Activated CD4-positive, alpha-beta T cell treated with anti-CD3 and anti-CD28 coated beads, Interleukin-2, amount 10 ng/mL, durations not matched to agents 7 days and 5 days (primary cell): ENCODE results near the gene DHRS9. TPM values are rescaled to one million over a fixed set of nuclear protein-coding genes. Genes with fewer than 3 reads are reported as not detected.
"Not testable (repeated sequence)": the region's sequence is repeated elsewhere in the genome, so short reads cannot be mapped to it uniquely, and the experiment has no call there.

ENCODE experiments used
- CTCF ChIA-PET: fragments of 350-600 bp; sonication (Branson Sonifier 250); formaldehyde crosslinking; loops from one replicate; lab custom pipeline; 2021; ENCODE audit warnings: antibody characterized with exemption; lab: Charles Lee
- POLR2A ChIA-PET: fragments of 350-600 bp; sonication (Branson Sonifier 250); formaldehyde crosslinking; loops from one replicate; lab custom pipeline; 2021; ENCODE audit warnings: antibody characterized with exemption; lab: Charles Lee
- DNase-seq: peaks from one replicate; pipeline ENCODE4 v3.0.0-alpha.2; 2020
- H3K27ac Mint-ChIP-seq: one replicate; pipeline ENCODE4 v1.8.0; 2021; ENCODE audit warnings: mild to moderate bottlenecking, moderate library complexity, mixed read lengths
- H3K27me3 Mint-ChIP-seq: one replicate; pipeline ENCODE4 v1.8.0; 2021; ENCODE audit warnings: mixed read lengths
- H3K36me3 Mint-ChIP-seq: one replicate; pipeline ENCODE4 v1.8.0; 2021; ENCODE audit warnings: low read depth, mixed read lengths
- H3K4me1 Mint-ChIP-seq: one replicate; pipeline ENCODE4 v1.8.0; 2021; ENCODE audit warnings: mixed read lengths
- H3K4me3 Mint-ChIP-seq: one replicate; pipeline ENCODE4 v1.8.0; 2021; ENCODE audit warnings: mild to moderate bottlenecking, moderate library complexity, mixed read lengths
- H3K9me3 Mint-ChIP-seq: one replicate; pipeline ENCODE4 v1.8.0; 2021; ENCODE audit warnings: mixed read lengths
- total RNA-seq, 2 experiments: library from RNA; stranded (reverse); gene quantifications; one replicate each; pipeline ENCODE4 v1.2.3, GENCODE V29; 2021

The DHRS9 gene
- total RNA-seq, 2 experiments from 2014 or later, result not detected

DNA sequence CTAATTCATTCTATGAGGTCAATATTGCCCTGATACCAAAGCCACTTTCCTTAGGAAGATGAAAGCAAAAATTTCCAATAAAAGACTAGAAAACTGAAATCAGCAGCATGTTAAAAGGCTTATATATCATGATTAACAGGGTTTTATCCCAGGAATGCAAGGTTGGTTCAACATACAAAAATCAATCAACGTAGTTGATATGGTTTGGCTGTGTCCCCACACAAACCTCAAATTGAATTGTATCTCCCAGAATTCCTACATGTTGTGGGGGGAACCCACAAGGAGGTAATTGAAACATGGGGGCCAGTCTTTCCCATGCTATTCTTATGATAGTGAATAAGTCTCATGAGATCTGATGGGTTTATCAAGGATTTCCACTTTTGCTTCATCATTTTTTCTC lies 26.5 kb upstream of the DHRS9 start:
- no peak for DNase-seq
- ChIA-PET POLR2A (no interaction called here), CTCF (no interaction called here)
- Mint-ChIP-seq H3K4me1 (peaks cover 9% of the 10 kb centered on the region), H3K9me3 (peaks cover 34% of the 10 kb centered on the region), H3K36me3 (peaks cover 12% of the 10 kb centered on the region), H3K27ac (no peak overlapping the region), H3K4me3 (no peak overlapping the region), H3K27me3 (no peaks in the 10 kb centered on the region)

DNA sequence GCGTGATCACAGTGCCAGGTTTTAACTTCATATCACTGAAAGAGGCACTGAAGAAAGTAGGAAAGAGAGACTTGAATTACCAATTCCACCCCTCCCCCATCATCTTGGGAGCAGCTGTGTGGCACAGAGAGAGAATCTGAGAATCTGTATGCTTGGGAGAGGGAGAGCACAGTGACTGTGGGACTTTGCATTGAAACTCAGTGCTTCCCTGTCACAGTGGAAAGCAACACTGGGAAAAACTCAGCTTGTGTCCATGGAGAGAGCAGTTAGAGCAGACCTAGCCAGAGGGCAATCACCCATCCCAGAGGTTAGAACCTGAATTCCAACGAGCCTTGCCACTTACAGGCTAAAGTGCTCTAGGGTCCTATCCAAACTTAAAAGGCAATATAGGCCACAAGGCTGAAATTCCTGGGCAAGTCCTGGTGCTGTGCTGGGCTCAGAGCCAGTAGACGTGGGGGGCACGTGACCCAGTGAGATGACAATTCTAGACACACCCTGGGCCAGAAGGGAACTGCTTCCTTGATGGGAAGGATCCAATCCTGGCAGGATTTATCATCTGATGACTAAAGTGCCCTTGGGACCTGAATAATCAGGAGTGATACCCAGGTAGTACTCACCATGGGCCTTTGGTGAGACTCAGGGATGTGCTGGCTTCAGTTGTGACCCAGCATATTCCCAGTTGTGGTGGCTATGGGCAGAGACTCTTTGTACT lies 22.8 kb upstream of the DHRS9 start:
- H3K9me3 Mint-ChIP-seq, result peaks cover 33% of the 10 kb centered on the region
- H3K4me3 Mint-ChIP-seq, result no peak overlapping the region
- CTCF ChIA-PET, result no interaction called here
- H3K36me3 Mint-ChIP-seq, result peaks cover 12% of the 10 kb centered on the region
- no peak overlapping the region for H3K27ac Mint-ChIP-seq
- no peak for DNase-seq
- peaks cover 1% of the 10 kb centered on the region for H3K4me1 Mint-ChIP-seq
- POLR2A ChIA-PET, result no interaction called here
- peaks cover 3% of the 10 kb centered on the region for H3K27me3 Mint-ChIP-seq

DNA sequence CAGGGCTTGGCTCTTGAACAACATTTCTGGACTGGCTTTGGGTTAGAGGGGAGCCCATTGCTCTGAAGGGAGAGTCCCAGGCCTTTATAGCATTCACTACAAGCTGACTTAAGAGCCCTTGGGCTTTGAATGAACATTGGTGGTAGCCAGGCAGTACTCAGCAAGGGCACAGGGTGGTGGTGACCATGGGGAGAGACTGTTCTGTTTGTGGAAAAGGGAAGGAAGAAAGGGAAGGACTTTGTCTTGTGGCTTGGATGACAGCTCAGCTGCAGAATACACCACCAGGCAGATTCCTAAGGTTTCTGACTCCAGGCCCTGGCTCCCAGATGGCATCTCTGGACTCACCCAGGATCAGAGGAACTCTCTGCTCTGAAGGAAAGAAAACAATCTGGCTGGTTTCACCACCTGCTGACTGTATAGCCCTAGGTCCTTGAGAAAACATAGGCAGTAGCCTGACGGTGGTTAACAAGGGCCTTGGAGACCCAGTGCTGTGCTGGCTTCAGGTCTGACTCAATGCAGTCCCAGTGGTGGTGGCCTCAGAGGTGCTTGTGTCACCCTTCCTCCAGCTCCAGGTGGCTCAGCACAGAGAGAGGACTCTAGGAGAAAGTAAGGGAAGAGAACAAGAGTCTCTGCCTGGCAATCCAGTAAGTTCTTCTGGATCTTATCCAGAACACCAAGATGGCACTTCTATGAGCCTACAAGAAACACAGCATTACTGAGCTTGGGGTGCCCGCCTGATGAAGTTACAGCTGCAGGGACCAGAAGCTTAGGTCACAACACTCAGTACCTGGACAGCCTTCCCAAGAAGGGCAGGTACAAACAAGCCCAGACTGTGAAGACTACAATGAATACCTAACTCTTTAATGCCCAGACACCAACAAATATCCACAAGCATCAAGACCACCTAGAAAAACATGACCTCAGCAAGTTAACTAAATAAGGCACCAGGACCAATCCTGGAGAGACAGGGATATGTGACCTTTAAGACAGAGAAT lies 21.8 kb upstream of the DHRS9 start:
- Mint-ChIP-seq H3K4me1 (no peaks in the 10 kb centered on the region), H3K4me3 (no peak overlapping the region), H3K9me3 (peaks cover 25% of the 10 kb centered on the region), H3K27ac (no peak overlapping the region), H3K27me3 (peaks cover 3% of the 10 kb centered on the region), H3K36me3 (peaks cover 7% of the 10 kb centered on the region)
- ChIA-PET CTCF (no interaction called here), POLR2A (no interaction called here)
- no peak for DNase-seq

DNA sequence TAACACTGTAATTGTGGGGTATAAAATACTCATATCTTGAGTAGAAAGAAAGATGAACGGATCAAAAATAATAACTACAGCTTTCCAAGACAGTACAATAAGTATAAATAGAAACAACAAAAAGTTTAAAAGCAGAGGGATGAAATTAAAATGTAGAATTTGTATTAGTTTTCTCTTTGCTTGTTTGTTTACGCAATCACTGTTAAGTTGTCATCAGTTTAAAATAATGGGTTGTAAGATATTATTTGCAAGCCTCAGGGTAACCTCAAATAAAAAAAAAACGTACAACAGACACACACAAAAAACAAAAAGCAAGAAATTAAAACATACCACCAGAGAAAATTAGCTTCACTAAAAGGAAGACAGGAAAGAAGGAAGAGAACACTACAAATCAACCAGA lies 20.2 kb upstream of the DHRS9 start:
- CTCF ChIA-PET, result no interaction called here
- H3K27me3 Mint-ChIP-seq, result peaks cover 3% of the 10 kb centered on the region
- peaks cover 15% of the 10 kb centered on the region for H3K9me3 Mint-ChIP-seq
- no peak overlapping the region for H3K27ac Mint-ChIP-seq
- no peaks in the 10 kb centered on the region for H3K4me1 Mint-ChIP-seq
- H3K36me3 Mint-ChIP-seq, result peaks cover 2% of the 10 kb centered on the region
- DNase-seq, result no peak
- POLR2A ChIA-PET, result no interaction called here
- H3K4me3 Mint-ChIP-seq, result no peak overlapping the region

DNA sequence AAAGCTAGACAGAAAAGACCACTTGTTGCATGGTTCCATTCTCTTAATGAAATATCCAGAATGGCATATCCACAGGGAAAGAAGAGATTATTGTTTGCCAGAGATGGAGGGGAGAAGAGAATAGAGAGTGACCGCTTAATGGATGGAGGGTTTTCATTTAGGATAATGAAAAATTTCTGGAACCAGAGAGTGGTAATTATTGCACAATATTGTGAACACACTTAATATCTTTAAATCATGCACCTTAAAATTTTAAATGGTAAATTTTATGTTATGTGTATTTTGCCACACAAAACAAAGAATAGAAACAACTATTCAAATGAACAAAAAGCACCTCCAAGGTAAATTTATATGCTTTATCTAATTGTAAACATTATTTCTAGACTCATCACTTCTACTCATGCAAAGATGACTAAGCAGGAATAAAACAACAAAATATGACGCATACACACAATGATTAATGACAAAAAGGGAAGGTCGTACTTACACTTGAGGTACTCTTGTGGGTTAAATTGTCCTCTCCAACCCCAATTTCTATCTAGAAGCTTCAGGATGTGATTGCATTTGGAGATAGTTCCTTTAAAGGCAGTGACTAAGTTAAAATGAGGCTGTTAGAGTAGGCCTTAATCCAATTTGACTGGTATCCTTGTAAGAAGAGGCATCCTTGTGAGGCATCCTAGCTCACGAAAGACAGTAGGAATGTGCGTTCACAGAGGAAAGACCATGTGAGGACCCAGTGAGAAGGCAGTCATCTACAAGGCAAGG lies 18.7 kb upstream of the DHRS9 start:
- H3K27me3 Mint-ChIP-seq, result peaks cover 3% of the 10 kb centered on the region
- H3K9me3 Mint-ChIP-seq, result peaks cover 14% of the 10 kb centered on the region
- CTCF ChIA-PET, result no interaction called here
- no peak overlapping the region for H3K4me3 Mint-ChIP-seq
- POLR2A ChIA-PET, result no interaction called here
- H3K36me3 Mint-ChIP-seq, result no peaks in the 10 kb centered on the region
- no peak for DNase-seq
- no peaks in the 10 kb centered on the region for H3K4me1 Mint-ChIP-seq
- no peak overlapping the region for H3K27ac Mint-ChIP-seq

DNA sequence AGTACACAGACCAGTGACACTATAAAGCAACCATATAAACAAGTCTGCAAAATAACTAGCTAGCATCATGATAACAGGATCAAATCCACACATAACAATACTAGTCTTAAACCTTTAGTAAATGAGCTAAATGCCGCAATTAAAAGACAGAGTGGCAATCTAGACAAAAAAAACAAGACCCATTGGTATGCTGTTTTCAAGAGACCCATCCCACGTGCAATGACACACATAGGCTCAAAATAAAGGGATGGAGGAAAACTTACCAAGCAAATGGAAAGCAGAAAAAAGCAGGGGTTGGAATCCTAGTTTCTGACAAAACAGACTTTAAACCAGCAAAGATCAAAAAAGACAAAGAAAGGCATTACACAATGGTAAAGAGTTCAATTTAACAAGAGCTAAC lies 14.8 kb upstream of the DHRS9 start:
- H3K27ac Mint-ChIP-seq, POLR2A ChIA-PET, H3K4me3 Mint-ChIP-seq, DNase-seq, H3K27me3 Mint-ChIP-seq, H3K4me1 Mint-ChIP-seq, CTCF ChIA-PET, H3K36me3 Mint-ChIP-seq: not testable (repeated sequence)
- H3K9me3 Mint-ChIP-seq, result peaks cover 13% of the 10 kb centered on the region

DNA sequence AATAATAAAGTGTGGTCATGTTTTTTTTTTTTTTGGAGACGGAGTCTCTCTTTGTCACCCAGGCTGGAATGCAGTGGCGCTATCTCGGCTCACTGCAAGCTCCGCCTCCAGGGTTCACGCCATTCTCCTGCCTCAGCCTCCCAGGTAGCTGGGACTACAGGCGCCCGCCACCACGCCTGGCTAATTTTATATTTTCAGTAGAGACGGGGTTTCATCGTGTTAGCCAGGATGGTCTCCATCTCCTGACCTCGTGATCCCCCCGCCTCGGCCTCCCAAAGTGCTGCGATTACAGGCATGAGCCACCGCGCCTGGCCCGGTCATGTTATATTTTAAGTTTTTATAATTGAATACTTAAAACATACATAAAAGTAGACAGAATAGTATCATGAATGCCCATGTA lies 5.2 kb upstream of the DHRS9 start:
- DNase-seq, H3K27me3 Mint-ChIP-seq, POLR2A ChIA-PET, H3K9me3 Mint-ChIP-seq, H3K4me1 Mint-ChIP-seq, H3K27ac Mint-ChIP-seq, H3K4me3 Mint-ChIP-seq, H3K36me3 Mint-ChIP-seq: not testable (repeated sequence)
- CTCF ChIA-PET, result interaction anchor here (0.6 kb wide), 1 partner anchor 45 kb away, joined by 3 read pairs; no protein-coding TSS in a partner anchor

DNA sequence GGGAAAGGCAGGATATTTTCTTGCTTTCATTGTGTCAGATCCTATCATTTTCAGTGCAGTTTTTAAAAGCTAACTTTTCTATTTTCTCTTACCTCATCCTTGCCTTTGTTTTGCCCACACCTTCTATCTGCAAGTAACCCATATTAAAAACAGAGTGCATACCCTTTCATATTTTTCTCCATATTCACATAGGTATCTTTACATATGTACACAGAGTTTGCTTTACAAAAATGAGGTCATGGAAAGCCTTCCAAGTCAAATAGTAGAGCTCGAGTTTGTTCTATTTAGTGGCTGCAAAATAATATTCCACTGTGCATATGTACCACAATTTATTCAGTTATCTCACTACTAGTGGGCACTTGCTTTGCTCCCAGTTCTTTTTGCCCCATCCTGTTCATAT lies 3.9 kb upstream of the DHRS9 start:
- CTCF ChIA-PET, result interaction anchor here (1.0 to 1.2 kb wide), 3 partner anchors 9 to 44 kb away, joined by 3 to 4 read pairs (median 4); no protein-coding TSS in a partner anchor
- H3K27ac Mint-ChIP-seq, result no peak overlapping the region

DNA sequence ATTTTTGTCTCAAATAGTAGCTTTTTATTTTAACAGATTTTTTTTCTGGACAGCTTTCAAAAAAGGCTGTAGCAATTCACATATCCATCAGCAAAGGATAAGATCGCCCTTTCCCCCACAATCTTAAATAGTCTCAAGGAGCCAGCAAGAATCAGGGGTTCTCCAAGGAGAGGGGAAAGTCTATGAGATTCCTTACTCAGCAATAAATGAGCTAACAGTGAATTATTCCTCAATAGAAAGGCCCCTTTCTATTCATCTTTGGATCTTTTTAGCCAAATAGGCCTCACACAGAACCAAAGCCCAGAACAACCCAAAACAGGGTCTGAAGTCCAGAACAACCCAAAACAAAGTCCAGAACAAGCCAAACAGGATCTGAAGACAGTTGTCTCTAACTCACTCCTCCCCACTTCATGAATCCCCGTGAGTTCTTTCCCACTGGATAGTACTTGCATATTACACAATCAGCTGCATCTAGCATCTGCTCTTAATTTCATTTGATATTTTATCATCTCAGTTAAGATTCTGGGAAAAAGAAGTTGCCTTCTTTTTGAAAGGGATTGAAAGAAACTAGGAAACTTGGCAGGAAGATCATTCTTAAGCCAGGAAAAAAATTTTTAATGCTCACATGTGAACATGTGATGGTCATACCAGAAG lies 3.4 kb upstream of the DHRS9 start:
- Mint-ChIP-seq H3K27ac (no peak overlapping the region), H3K4me3 (no peak overlapping the region), H3K9me3 (no peaks in the 10 kb centered on the region), H3K4me1 (peaks cover under 1% of the 10 kb centered on the region), H3K36me3 (no peaks in the 10 kb centered on the region), H3K27me3 (no peaks in the 10 kb centered on the region)
- ChIA-PET CTCF (interaction anchor here (1.0 to 1.2 kb wide), 2 partner anchors 10 to 13 kb away, joined by 3 to 4 read pairs; no protein-coding TSS in a partner anchor), POLR2A (no interaction called here)
- no peak for DNase-seq

More for the DNA sequence above, 3.9 kb upstream of the DHRS9 start:
- Mint-ChIP-seq H3K4me1 (no peaks in the 10 kb centered on the region), H3K9me3 (no peaks in the 10 kb centered on the region), H3K4me3 (no peak overlapping the region), H3K36me3 (no peaks in the 10 kb centered on the region), H3K27me3 (no peaks in the 10 kb centered on the region)
- DNase-seq, result no peak
- POLR2A ChIA-PET, result no interaction called here

DNA sequence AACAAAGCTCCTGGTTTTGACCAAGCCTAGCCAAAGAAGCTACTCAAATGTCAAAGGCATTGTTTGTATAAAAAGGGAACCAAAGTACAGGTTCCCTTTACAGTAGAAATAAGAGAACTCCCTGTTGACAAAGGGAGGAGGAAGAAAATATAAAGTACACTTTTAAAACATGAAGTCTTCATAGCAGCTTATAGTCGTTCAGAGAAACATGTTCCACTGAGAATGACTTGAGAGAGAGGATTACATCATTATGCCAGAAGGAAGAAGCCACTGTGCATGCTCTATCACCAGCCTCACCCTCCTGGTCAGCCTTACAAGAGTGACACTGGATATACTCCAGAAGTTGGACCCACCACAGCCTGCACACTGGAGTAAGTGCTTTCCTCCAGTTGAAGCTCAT lies 2.5 kb upstream of the DHRS9 start:
- H3K27ac Mint-ChIP-seq, result no peak overlapping the region
- no peaks in the 10 kb centered on the region for H3K27me3 Mint-ChIP-seq
- DNase-seq, result no peak
- no peaks in the 10 kb centered on the region for H3K36me3 Mint-ChIP-seq
- ChIA-PET POLR2A (no interaction called here), CTCF (interaction anchor here (0.8 kb wide), 1 partner anchor 29 kb away, joined by 3 read pairs; no protein-coding TSS in a partner anchor)
- H3K4me3 Mint-ChIP-seq, result no peak overlapping the region
- H3K4me1 Mint-ChIP-seq, result peaks cover 6% of the 10 kb centered on the region
- H3K9me3 Mint-ChIP-seq, result no peaks in the 10 kb centered on the region

DNA sequence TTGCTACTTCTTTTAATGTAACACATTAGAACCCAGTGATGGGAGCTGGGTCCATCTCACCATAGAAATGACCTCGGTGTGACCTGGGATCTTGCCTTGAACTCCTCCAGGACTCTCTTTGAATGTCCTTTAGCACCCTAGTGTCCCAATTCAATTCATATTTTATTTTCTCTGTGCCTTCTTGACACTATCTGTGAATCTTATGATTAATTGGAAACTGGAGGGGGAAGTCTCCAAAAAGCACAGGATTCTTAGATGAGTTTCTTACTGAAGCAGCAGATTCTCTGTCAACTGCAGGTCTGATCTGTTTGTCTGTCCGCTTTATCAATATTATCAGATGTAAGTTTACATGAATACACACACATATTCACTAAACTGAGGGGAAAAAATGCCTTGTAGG lies 470 bp downstream of the DHRS9 start:
- ChIA-PET CTCF (interaction anchor here (0.9 to 1.0 kb wide), 3 partner anchors 12 to 27 kb away, joined by 3 to 5 read pairs (median 4); no protein-coding TSS in a partner anchor), POLR2A (no interaction called here)
- Mint-ChIP-seq H3K27ac (no peak overlapping the region), H3K36me3 (no peaks in the 10 kb centered on the region), H3K27me3 (no peaks in the 10 kb centered on the region), H3K9me3 (peaks cover 5% of the 10 kb centered on the region), H3K4me3 (no peak overlapping the region), H3K4me1 (peaks cover 24% of the 10 kb centered on the region)
- DNase-seq, result no peak

DNA sequence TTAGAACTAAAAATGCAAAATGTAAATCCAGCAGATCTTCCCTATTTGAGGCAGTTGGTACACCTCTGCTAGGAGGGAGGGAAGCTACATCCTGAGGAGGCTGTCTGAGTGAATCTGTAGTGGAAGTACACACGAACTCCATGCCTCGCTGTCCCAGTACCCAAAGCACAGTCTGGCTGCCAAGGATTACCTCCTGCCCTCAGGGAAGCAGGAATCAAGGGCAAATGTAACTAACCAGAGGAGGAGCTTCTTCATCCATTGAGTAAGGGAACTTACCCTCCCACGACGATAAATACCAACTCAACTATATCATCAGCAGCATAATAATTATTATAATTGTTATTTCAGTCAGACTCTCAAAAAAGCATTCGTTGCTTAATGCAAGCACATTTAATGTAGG lies 2.1 kb downstream of the DHRS9 start:
- no peaks in the 10 kb centered on the region for H3K27me3 Mint-ChIP-seq
- H3K4me1 Mint-ChIP-seq, result peaks cover 24% of the 10 kb centered on the region
- H3K4me3 Mint-ChIP-seq, result no peak overlapping the region
- no peak for DNase-seq
- ChIA-PET CTCF (no interaction called here), POLR2A (no interaction called here)
- no peak overlapping the region for H3K27ac Mint-ChIP-seq
- H3K36me3 Mint-ChIP-seq, result no peaks in the 10 kb centered on the region
- peaks cover 12% of the 10 kb centered on the region for H3K9me3 Mint-ChIP-seq
